GM12878 (cell line): ENCODE results near the gene SPI1. TPM values are rescaled to one million over a fixed set of nuclear protein-coding genes. Genes with fewer than 3 reads are reported as not detected.

Source experiments
- ATAC-seq: fragments of 200-7000 bp; cut with Tn5 transposase; 3 replicates; pipeline ENCODE4 v1.9.1; 2020; ENCODE audit warnings: mild to moderate bottlenecking, moderate library complexity
- BruUV-seq: library from RNA; stranded (reverse); fragments of 400-500 nt; replicated peaks from 2 replicates; lab custom pipeline; 2021; lab: Mats Ljungman, UMichigan
- CTCF ChIA-PET: fragments of 300-600 bp; sonication (Branson Sonifier 250); formaldehyde crosslinking; extraction: SDS; loops from one replicate; lab custom pipeline; 2021; ENCODE audit warnings: inconsistent platforms; lab: Yijun Ruan, JAX
- POLR2A ChIA-PET: fragments of 350-600 bp; formaldehyde crosslinking; extraction: SDS; loops from one replicate; lab custom pipeline; 2021; ENCODE audit warnings: inconsistent platforms; lab: Charles Lee
- RAD21 ChIA-PET: fragments of 300-600 bp; sonication (Branson Sonifier 250); formaldehyde crosslinking; loops from one replicate; lab custom pipeline; 2023; ENCODE audit warnings: antibody characterized with exemption; ENCODE audit not compliant: unreplicated experiment; lab: Charles Lee
- SMC1A ChIA-PET: fragments of 300-600 bp; sonication (Branson Sonifier 250); formaldehyde crosslinking; loops from one replicate; lab custom pipeline; 2023; ENCODE audit not compliant: unreplicated experiment, uncharacterized antibody; lab: Charles Lee
- DNase-seq: peaks from one replicate; pipeline ENCODE4 v3.0.0-alpha.2; 2011; ENCODE audit warnings: low read depth, low spot score
- FAIRE-seq: peaks from 3 replicates; lab custom pipeline; 2011; peaks lifted over from hg19 to GRCh38; lab: Jason Lieb, UNC
- H2AFZ ChIP-seq: 2 replicates; pipeline ENCODE4 v1.6.0; 2011; ENCODE audit warnings: low read depth, low read length, control low read depth; ENCODE audit not compliant: control insufficient read depth
- H3K27ac ChIP-seq: 2 replicates; pipeline ENCODE4 v1.5.1; 2011; ENCODE audit warnings: control low read depth; ENCODE audit not compliant: control insufficient read depth, insufficient read depth
- H3K27me3 ChIP-seq, 2 experiments: replicated peaks in 1 of 2; 2 replicates each; pipeline versions ENCODE4 v1.6.0 to v1.6.1; 2011; ENCODE audit warnings: low read length in 1 of 2; ENCODE audit not compliant: control insufficient read depth in 2 of 2, insufficient read depth in 2 of 2
- H3K36me3 ChIP-seq, 2 experiments: 2 replicates each; pipeline ENCODE4 v1.5.1; 2011; ENCODE audit warnings: low read length in 1 of 2; ENCODE audit not compliant: control insufficient read depth in 2 of 2, insufficient read depth in 2 of 2
- H3K4me1 ChIP-seq: 2 replicates; pipeline ENCODE4 v1.6.1; 2011; ENCODE audit warnings: mild to moderate bottlenecking, low read length, moderate library complexity, mixed read lengths; ENCODE audit not compliant: control insufficient read depth, insufficient read depth
- H3K4me2 ChIP-seq: 2 replicates; pipeline ENCODE4 v1.6.0; 2011; ENCODE audit warnings: control low read depth; ENCODE audit not compliant: control insufficient read depth, insufficient read depth
- H3K4me3 ChIP-seq: fragments of 200-600 bp; sonication (generic); 2 replicates; pipeline ENCODE4 v1.5.1; 2016
- H3K79me2 ChIP-seq: 2 replicates; pipeline ENCODE4 v1.6.0; 2011; ENCODE audit warnings: low read length; ENCODE audit not compliant: control insufficient read depth, insufficient read depth
- H3K9ac ChIP-seq: 2 replicates; pipeline ENCODE4 v1.8.0; 2011; ENCODE audit warnings: low read length, control low read depth, mixed read lengths; ENCODE audit not compliant: control insufficient read depth, insufficient read depth
- H3K9me3 ChIP-seq: replicated peaks from 3 replicates; pipeline ENCODE4 v1.5.1; 2011; ENCODE audit warnings: mild to moderate bottlenecking, low read length; ENCODE audit not compliant: control insufficient read depth, insufficient read depth
- H4K20me1 ChIP-seq: 2 replicates; pipeline ENCODE4 v1.6.0; 2011; ENCODE audit not compliant: control insufficient read depth, insufficient read depth
- CUX1 ChIP-seq: IDR thresholded peaks from 2 replicates; pipeline ENCODE4 v1.6.1; 2012; ENCODE audit warnings: improper control_type of control experiment, low read depth, low read length; ENCODE audit not compliant: insufficient replicate concordance
- IRF3 ChIP-seq: fragments of 450-650 bp; IDR thresholded peaks from 2 replicates; pipeline ENCODE4 v1.6.1; 2014; ENCODE audit warnings: mild to moderate bottlenecking
- POLR2AphosphoS5 ChIP-seq: IDR thresholded peaks from 2 replicates; pipeline ENCODE4 v1.6.1; 2011; ENCODE audit warnings: mild to moderate bottlenecking, low read length, inconsistent platforms
- WGBS: methylation state at CpG from one replicate; pipeline ENCODE4 v1.1.6; 2016; ENCODE audit warnings: low lambda C conversion rate; ENCODE audit not compliant: insufficient replicate concordance, insufficient coverage; ENCODE audit errors: missing lambda C conversion rate; 5-methylcytosine and 5-hydroxymethylcytosine counted together
- in situ Hi-C: fragments of 300-500 bp; cut with MboI; formaldehyde crosslinking; loops from 9 replicates; pipeline ENCODE4 v1.14.3; 2018; ENCODE audit warnings: mixed read lengths
- intact Hi-C: fragments of 100-400 bp; cut with micrococcal nuclease; formaldehyde crosslinking; loops from one replicate; pipeline ENCODE4 v1.14.2; 2022; ENCODE audit not compliant: unreplicated experiment
- polyA plus RNA-seq, 11 experiments: library from polyadenylated mRNA; depleted of rRNA in 4 of 11; unstranded in 6 of 11; stranded (reverse) in 5 of 11; fragments of >200 nt; fragmentation: Nextera tagmentation in 4 of 11; fragmentation: Illumina TruSeq in 1 of 11; extraction: Ambion mirVana in 4 of 11; extraction: Trizol in 1 of 11; gene quantifications; 1 replicate in 1 of 11; 2 replicates in 10 of 11; pipeline versions ENCODE4 v1.2.1 to v1.2.3, GENCODE V29; 2011 to 2016; ENCODE audit warnings: inconsistent platforms in 2 of 11, missing spikeins in 2 of 11, low read depth in 1 of 11
- total RNA-seq, 4 experiments: library from RNA; depleted of rRNA in 3 of 4; stranded (reverse); fragments of >200 nt in 3 of 4; fragmentation: Illumina TruSeq in 1 of 4; extraction: Trizol in 1 of 4; gene quantifications; 2 replicates each; pipeline versions ENCODE4 v1.2.1 to v1.2.3, GENCODE V29; 2013 to 2021

Gene SPI1
- total and polyA plus RNA-seq, 10 of the 15 experiments (the other 5 are each of a cell fraction or from before 2014, with no cell fraction given): 0.05 to 31.1 (median 9.7) TPM

- TSS peak; percentile 10 for BruUV-seq
- Histone ChIP-seq H4K20me1 (no peaks in the 10 kb centered on the region), H3K4me1 (no peaks in the 10 kb centered on the region), H3K4me2 (no peak overlapping the region), H3K36me3 (peaks cover 12 to 29% of the 10 kb centered on the region in 2 experiments), H3K27me3 (no peaks in the 10 kb centered on the region), H3K27ac (no peak overlapping the region), H3K9me3 (no peaks in the 10 kb centered on the region), H2AFZ (no peak overlapping the region), H3K4me3 (no peak overlapping the region), H3K9ac (no peak overlapping the region), H3K79me2 (no peaks in the 10 kb centered on the region)
- CTCF ChIA-PET: no interaction called here
- in situ Hi-C loops (no loop called here), intact Hi-C loops (no loop called here)
- WGBS: 89% methylated on average over 23 of the region's 23 CpGs
- FAIRE-seq (no peak), DNase-seq (no peak), ATAC-seq (no peak)
- RAD21 ChIA-PET: no interaction called here
- SMC1A ChIA-PET: interaction anchor here (0.6 kb wide), 1 partner anchor 936 kb away, joined by 3 read pairs; no protein-coding TSS in a partner anchor
- POLR2A ChIA-PET: interaction anchor here (1.1 kb wide), 1 partner anchor 205 kb away, joined by 6 read pairs; no protein-coding TSS in a partner anchor
- TF ChIP-seq IRF3 (no peak), POLR2AphosphoS5 (peak; percentile 15; the same call in 1 of the 2 replicates), CUX1 (no peak)
Observed at GRCh38 chr11:47418454-47419259, 40.3 kb upstream of the SPI1 start.
